ENCODE results near the gene ZFP91.
"Not testable (repeated sequence)": the region's sequence is repeated elsewhere in the genome, so short reads cannot be mapped to it uniquely, and the experiment has no call there.

The ZFP91 gene, protein sequence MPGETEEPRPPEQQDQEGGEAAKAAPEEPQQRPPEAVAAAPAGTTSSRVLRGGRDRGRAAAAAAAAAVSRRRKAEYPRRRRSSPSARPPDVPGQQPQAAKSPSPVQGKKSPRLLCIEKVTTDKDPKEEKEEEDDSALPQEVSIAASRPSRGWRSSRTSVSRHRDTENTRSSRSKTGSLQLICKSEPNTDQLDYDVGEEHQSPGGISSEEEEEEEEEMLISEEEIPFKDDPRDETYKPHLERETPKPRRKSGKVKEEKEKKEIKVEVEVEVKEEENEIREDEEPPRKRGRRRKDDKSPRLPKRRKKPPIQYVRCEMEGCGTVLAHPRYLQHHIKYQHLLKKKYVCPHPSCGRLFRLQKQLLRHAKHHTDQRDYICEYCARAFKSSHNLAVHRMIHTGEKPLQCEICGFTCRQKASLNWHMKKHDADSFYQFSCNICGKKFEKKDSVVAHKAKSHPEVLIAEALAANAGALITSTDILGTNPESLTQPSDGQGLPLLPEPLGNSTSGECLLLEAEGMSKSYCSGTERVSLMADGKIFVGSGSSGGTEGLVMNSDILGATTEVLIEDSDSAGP

DNA sequence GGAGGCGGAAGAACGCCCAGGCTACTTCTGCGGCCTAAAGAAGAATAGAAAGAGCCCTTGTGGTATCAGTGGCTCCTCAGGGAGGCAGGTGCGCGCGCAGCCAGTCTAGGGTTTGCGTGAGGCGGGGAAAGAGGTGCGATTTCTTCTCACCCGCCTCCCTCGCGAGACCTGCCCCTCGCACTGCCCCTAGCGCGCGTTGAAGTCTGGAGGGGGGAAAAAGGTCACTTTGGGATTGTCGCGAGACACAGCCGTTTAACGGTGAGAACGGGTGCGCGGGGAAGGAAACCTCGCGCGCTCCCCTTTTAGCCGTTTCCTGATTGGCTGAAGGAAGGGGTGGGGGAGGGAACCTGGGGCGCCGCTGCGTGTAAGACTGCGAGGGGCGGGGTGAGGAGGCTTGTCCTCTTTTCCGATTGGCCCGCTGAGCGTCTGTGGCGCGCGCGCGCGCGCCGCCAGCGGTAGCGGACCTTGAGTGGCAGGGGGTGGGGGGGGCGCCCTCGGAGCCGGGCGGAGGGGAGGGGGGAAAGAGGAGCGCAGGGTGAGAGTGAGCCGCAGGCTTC is at the start of gene ZFP91:
Gene ZFP91 (plus strand): TSS at position 429 of the 557 bp plus-strand sequence. CDS start 219 bp downstream, outside the sequence.
- peak; percentile 88 for DNase-seq (ENCODE audit: low read depth)

DNA sequence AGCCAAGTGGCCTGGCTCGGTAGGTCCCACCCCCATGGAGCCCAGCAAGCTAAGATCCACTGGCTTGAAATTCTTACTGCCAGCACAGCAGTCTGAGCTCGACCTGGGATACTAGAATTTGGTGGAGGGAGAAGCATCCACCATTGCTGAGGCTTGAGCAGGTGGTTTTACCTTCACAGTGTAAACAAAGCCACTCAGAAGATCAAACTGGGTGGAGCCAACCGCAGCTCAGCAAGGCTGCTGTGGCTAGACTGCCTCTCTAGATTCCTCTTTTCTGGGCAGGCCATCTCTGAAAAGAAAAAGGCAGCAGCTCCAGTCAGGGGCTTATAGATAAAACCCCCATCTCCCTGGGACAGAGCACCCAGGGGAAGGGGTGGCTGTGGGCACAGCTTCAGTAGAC is 48.6 kb upstream of the ZFP91 start:
- DNase-seq (ENCODE audit: low read depth): no peak

DNA sequence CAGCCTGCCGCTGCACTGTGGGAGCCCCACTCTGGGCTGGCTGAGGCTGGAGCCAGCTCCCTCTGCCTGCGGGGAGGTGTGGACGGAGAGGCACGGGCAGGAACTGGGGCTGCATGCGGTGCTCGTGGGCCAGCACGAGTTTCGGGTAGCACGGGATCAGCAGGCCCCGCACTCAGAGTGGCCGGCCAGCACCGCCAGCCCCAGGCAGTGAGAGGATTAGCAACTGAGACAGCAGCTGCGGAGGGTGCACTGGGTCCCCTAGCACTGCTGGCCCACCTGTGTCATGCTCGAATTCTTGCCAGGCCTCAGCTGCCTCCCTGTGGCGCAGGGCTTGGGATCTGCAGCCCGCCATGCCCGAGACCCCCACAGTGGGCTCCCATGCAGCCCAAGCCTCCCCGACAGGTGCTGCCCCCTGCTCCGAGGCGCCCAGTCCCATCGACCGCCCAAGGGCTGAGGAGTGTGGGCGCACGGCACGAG is 47.0 kb upstream of the ZFP91 start:
- DNase-seq (ENCODE audit: low read depth): no peak

GRCh38 chr11:58546841-58547240 is 32.0 kb upstream of the ZFP91 start:
- DNase-seq (ENCODE audit: low read depth): no peak

- no peak for DNase-seq (ENCODE audit: low read depth)
Observed at GRCh38 chr11:58549644-58550043, 29.2 kb upstream of the ZFP91 start.

GRCh38 chr11:58560842-58561241 is 18.0 kb upstream of the ZFP91 start:
- no peak for DNase-seq (ENCODE audit: low read depth)

DNA sequence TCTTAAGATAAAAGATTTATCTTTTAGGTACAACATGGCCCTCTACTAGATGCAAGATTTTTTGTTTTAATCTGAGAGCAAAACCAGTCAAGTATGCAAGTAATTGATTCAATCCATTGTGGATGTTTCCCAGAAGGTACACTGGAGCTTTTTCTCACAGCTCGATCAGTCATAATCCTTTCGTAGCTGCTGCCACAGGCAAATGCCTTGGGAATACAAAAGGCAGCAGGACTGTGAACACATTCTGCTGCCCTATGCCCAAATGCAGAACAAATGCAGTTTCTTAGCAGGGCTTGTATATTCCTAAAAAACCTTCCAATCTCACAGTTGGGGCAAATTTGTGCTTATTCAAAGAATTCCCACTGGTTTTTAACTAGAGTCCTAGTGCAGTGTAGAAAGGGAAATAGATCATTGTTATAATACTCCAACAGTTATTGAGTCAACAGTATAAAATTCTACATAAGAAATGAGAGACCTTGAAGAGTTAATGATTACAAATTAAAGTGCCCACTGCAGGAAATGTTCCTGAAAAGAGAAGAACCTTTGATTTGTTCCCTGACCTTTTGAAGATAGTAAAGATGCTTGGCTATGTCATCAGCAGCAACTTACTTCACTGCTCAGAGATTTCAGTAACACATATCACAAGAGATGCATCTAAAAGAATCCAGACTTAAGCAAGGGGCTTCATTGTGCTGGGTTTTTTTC is 17.3 kb upstream of the ZFP91 start:
- DNase-seq (ENCODE audit: low read depth): no peak

DNA sequence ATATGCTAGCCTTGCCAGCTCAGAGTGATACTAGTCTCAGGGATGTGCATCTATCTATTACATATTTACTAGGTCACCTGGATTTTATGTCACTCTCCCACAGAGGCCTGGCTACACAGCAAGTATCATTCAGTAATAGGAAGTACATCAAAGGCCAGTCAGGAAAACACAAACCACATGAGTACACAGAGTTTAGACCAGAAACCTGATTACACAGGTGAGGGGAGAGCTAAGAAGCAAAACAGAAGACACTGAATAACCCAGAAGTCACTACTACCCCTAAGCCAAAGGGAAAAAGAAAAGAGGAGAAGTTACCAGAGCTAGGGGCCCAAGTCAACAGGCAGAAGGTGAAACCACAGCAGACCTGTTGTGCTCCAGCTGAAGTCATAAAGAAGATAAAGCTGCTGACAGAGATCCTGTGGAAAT is 16.5 kb upstream of the ZFP91 start:
- DNase-seq (ENCODE audit: low read depth): no peak

GRCh38 chr11:58564231-58564630 is 14.6 kb upstream of the ZFP91 start:
- no peak for DNase-seq (ENCODE audit: low read depth)

DNA sequence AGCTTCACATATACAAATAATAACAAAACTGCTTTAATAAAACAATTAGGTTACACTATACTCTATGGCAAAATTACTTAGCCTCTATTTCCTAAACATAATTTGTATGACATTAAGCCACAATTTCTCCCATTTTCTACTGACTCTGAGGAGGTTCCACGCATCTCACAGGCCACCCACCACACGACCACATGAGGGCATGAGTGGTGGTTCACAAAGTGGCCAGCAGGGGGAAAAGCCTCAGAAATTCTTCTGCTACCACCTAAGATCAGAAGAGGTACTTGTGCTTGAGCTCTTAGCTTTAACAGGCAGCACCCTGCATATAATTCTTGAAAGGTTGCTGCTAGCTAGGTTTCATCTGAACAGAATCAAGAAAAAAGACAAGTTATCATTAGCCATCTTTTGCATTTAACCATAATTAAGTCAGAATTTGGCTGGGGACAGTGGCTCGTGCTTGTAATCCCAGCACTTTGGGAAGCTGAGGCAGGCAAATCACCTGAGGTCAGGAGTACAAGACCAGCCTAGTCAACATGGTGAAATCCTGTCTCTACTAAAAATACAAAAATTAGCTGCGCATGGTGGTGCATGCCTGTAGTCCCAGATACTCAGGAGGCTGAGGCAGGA is 10.9 kb upstream of the ZFP91 start:
- DNase-seq (ENCODE audit: low read depth): no peak

DNA sequence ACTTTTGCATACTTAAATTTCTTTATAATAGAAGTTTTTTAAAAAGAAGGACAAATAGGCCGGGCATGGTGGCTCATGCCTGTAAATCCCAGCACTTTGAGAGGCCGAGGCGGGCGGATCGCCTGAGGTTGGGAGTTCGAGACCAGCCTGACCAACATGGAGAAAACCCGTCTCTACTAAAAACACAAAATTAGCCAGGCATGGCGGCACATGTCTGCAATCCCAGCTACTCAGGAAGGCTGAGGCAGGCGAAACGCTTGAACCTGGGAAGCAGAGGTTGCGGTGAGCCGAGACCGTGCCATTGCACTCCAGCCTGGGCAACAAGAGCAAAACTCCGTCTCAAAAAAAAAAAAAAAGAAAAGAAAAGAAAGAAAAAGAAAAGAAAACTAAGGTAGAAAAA is 6.0 kb upstream of the ZFP91 start:
- DNase-seq (ENCODE audit: low read depth): not testable (repeated sequence)

- no peak for DNase-seq (ENCODE audit: low read depth)
Observed at GRCh38 chr11:58573451-58574104, 5.3 kb upstream of the ZFP91 start.

DNA sequence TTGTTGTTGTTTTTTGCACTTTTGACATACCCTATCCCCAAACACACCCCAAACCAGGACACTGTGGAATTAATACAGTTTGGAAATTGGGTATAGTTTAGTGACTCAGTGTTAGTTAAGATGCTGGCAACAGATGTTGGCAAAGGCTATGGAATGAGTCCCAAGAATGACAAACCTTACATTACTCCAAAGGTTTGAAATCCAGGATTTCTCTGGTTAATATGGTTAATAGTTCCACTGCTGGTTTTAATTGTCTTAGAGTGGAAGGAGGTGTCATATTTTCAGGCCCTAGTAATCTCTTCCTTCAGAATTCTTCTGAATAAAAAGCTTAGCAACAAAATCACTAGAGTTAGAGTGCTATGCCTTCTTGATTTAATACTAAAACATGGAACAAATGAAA is 4.0 kb upstream of the ZFP91 start:
- DNase-seq (ENCODE audit: low read depth): no peak

GRCh38 chr11:58575377-58576020 is 3.4 kb upstream of the ZFP91 start, which contains the start of gene LPXN:
Gene LPXN (minus strand): TSS chr11:58575856. CDS start chr11:58575772, 84 bp downstream.
- DNase-seq (ENCODE audit: low read depth): no peak

- no peak for DNase-seq (ENCODE audit: low read depth)
Observed at GRCh38 chr11:58576887-58577471, 1.9 kb upstream of the ZFP91 start.

GRCh38 chr11:58577555-58578135 is 1.2 kb upstream of the ZFP91 start:
- DNase-seq (ENCODE audit: low read depth): peak; percentile 52

DNA sequence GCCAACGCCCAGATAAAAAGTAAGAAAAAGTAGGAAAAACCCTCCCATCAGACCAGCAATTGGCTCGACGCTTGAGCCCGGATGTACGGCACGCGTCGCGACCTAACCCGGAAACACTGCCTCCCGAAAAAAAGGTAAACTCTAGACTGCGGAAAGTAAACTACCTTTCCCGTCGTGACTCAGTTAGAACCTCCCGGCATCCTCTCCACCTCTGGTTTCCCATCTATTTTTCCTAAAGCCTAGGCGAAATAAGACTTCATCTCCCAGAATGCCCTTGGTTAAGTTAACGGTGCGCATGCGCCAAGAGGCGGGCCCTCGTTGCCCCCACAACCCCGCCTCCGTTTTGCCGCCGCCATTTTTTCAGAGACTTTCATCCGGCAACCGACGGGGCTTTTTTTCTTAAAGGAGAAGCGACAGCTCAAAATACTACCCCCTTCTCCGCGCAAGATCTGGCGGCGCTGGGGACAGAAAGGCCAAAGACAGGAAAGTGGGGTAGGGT is 678 bp upstream of the ZFP91 start:
- DNase-seq (ENCODE audit: low read depth): peak; percentile 78

- DNase-seq (ENCODE audit: low read depth): peak; percentile 82
Observed at GRCh38 chr11:58579192-58580129, 598 bp downstream of the ZFP91 start.

GRCh38 chr11:58580311-58580710 is 1.4 kb downstream of the ZFP91 start:
- DNase-seq (ENCODE audit: low read depth): no peak
